HEK293T (cell line): ENCODE measurements around the gene LTO1.

Source experiments
- CTCF ChIA-PET: fragments of 350-600 bp; formaldehyde crosslinking; extraction: SDS; loops from one replicate; lab custom pipeline; 2021; ENCODE audit warnings: antibody characterized with exemption, inconsistent platforms; lab: Yijun Ruan, JAX
- POLR2A ChIA-PET: fragments of 350-600 bp; formaldehyde crosslinking; extraction: SDS; loops from one replicate; lab custom pipeline; 2020; ENCODE audit warnings: antibody characterized with exemption, inconsistent platforms; lab: Yijun Ruan, JAX
- DNase-seq: peaks from one replicate; pipeline ENCODE4 v3.0.0; 2012; ENCODE audit warnings: mixed read lengths; ENCODE audit errors: extremely low spot score
- ARNT ChIP-seq: fragments of 450-650 bp; IDR thresholded peaks from 2 replicates; pipeline ENCODE4 v1.6.1; 2017; ENCODE audit warnings: mild to moderate bottlenecking
- BHLHE40 ChIP-seq: fragments of 450-650 bp; IDR thresholded peaks from 2 replicates; pipeline ENCODE4 v1.6.1; 2016; ENCODE audit warnings: mild to moderate bottlenecking, moderate library complexity, borderline replicate concordance
- CTBP1 ChIP-seq: fragments of 450-650 bp; IDR thresholded peaks from 2 replicates; pipeline ENCODE4 v1.6.1; 2016; ENCODE audit warnings: borderline replicate concordance
- ELF4 ChIP-seq: fragments of 450-650 bp; IDR thresholded peaks from 2 replicates; pipeline ENCODE4 v1.6.1; 2017; ENCODE audit warnings: antibody characterized with exemption
- FOXA1 ChIP-seq: fragments of 450-650 bp; IDR thresholded peaks from 2 replicates; pipeline ENCODE4 v1.6.1; 2016; ENCODE audit warnings: mild to moderate bottlenecking
- FOXK2 ChIP-seq: fragments of 450-650 bp; IDR thresholded peaks from 2 replicates; pipeline ENCODE4 v1.6.1; 2016; ENCODE audit warnings: mild to moderate bottlenecking
- FOXM1 ChIP-seq: fragments of 450-650 bp; IDR thresholded peaks from 2 replicates; pipeline ENCODE4 v1.6.1; 2017; ENCODE audit warnings: mild to moderate bottlenecking, borderline replicate concordance
- HDGF ChIP-seq: fragments of 450-650 bp; IDR thresholded peaks from 2 replicates; pipeline ENCODE4 v1.6.1; 2017; ENCODE audit warnings: antibody characterized with exemption, borderline replicate concordance
- L3MBTL2 ChIP-seq: fragments of 450-650 bp; conservative IDR thresholded peaks from 2 replicates; pipeline ENCODE4 v1.6.1; 2016; ENCODE audit warnings: mild to moderate bottlenecking
- LEF1 ChIP-seq: fragments of 450-650 bp; IDR thresholded peaks from 2 replicates; pipeline ENCODE4 v1.6.1; 2017; ENCODE audit warnings: mild to moderate bottlenecking, borderline replicate concordance
- NFRKB ChIP-seq: fragments of 450-650 bp; IDR thresholded peaks from 2 replicates; pipeline ENCODE4 v1.6.1; 2016; ENCODE audit warnings: mild to moderate bottlenecking, moderate library complexity
- SP1 ChIP-seq: fragments of 450-650 bp; IDR thresholded peaks from 2 replicates; pipeline ENCODE4 v1.6.1; 2017
- SUZ12 ChIP-seq: fragments of 450-650 bp; IDR thresholded peaks from 2 replicates; pipeline ENCODE4 v1.6.1; 2016; ENCODE audit warnings: mild to moderate bottlenecking
- TARDBP ChIP-seq: fragments of 450-650 bp; IDR thresholded peaks from 2 replicates; pipeline ENCODE4 v1.6.1; 2016
- ZNF384 ChIP-seq: fragments of 450-650 bp; IDR thresholded peaks from 2 replicates; pipeline ENCODE4 v1.6.1; 2016
- TF ChIP-seq, protein P1 (sequence below): fragments of 450-650 bp; IDR thresholded peaks from 2 replicates; pipeline ENCODE4 v1.6.1; 2016

LTO1 gene

DNA sequence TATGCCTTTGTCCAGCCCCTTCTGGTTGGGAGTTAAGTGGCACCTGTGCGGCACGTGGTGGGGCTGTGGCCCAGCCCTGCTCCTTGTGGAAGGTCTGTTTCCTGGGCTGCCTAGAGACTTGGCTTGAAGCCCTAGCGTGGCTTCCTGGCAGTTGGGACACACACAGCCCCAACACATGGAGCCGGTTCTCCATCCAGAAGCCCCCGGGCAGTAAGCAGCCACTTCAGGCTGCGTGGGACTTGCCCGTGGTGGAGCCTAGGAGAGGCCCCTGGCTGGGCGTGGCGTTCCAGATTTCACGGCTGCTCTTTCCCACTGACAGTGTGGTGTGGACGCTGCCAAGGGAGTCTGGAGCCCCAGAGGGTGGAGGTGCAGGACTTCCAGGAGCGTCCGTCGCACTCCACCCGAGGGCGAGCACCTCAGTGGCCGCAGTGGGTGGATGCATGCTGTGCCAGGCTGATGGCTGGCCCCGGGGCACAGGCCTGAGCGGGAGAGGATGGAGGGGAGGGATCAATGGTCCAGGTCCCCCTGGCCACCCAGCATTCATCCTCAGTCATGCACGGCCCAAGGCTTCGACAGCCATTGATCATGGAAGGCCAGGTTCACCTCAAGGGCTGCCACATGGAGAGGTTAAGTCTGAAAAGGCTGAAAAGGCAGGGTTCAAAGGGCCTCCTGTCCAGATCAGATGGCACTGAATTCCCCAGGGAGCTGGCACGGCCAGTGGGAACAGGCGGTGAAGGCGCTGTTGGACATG, 24.9 kb downstream of the LTO1 start:
- TF ChIP-seq FOXM1 (no peak), ELF4 (no peak), CTBP1 (no peak), HDGF (no peak), LEF1 (no peak), SUZ12 (no peak)
- TF ChIP-seq, protein P1, sequence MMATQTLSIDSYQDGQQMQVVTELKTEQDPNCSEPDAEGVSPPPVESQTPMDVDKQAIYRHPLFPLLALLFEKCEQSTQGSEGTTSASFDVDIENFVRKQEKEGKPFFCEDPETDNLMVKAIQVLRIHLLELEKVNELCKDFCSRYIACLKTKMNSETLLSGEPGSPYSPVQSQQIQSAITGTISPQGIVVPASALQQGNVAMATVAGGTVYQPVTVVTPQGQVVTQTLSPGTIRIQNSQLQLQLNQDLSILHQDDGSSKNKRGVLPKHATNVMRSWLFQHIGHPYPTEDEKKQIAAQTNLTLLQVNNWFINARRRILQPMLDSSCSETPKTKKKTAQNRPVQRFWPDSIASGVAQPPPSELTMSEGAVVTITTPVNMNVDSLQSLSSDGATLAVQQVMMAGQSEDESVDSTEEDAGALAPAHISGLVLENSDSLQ, result no peak
- CTCF ChIA-PET, result interaction anchor here (0.6 kb wide), 1 partner anchor 46 kb away, joined by 4 read pairs; no protein-coding TSS in a partner anchor
- POLR2A ChIA-PET, result no interaction called here
- no peak for DNase-seq

DNA sequence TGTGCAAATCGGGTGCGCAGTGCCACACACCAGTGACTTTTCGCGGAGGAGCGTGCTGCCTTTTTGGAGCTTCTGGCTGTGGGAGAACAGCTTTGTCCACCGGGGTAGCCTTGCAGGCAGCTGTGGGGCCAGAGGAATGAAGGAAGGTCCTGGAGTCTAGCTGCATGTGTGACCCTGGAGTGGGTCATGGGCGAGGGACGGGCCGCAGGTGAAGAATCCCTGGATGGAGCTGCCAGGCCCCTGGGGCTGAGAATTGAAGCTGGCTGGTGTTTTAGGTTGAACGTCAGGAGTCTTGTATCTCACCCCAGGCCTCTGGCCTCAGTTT, 25.6 kb downstream of the LTO1 start:
- CTCF ChIA-PET, result interaction anchor here (0.6 kb wide), 1 partner anchor 47 kb away, joined by 4 read pairs; no protein-coding TSS in a partner anchor
- POLR2A ChIA-PET, result no interaction called here
- no peak for TF ChIP-seq SUZ12
- TF ChIP-seq LEF1, result no peak
- no peak for TF ChIP-seq L3MBTL2
- no peak for TF ChIP-seq TARDBP
- TF ChIP-seq, protein P1, result no peak
- no peak for TF ChIP-seq CTBP1
- TF ChIP-seq HDGF, result no peak
- TF ChIP-seq FOXA1, result no peak
- no peak for TF ChIP-seq SP1
- TF ChIP-seq FOXM1, result no peak
- no peak for DNase-seq

DNA sequence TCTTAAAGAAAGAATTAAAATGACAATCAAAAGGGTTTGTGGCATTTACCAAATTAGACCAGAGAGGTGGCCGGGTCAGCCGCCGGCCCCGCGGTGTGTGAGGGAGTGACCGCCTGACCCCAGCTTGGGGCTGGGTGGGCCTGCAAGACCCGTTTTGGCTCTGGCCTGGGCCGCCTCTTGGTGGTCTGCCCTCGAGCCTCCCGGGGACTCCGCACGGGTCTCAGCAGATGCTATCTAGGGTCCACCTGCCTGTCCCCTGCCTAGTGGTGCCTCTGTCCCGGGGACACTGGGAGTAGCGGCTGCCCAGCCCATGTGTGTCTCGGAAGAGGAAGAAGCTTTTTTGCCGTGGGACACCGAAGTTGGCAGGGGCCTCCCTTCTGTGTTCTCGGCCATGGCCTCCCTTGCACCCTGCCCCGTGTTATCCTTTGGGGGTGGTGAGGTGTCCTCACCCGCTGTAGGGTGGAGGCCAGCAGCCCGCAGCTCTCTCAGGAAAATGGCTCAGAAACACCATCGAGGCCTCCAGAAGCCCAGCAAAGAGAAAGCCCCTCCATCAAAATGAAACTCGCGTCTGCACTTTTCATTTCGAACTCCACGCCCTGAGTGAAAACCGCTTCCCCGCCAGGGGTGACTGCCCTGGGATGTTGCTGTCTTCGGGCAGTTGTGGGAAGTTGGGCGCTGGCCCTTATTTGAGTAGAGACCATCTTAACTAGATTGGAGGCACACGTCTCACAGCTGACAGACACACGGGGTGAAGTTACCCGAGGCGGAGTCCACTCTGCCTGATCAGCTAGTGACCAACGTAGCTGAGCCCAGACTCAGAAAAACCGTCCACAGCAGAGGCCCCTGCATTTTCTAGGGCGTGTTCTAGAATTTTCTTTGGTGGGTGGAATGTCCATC, 26.2 kb downstream of the LTO1 start:
- CTCF ChIA-PET, result no interaction called here
- POLR2A ChIA-PET, result no interaction called here
- TF ChIP-seq LEF1 (no peak), NFRKB (no peak), FOXK2 (no peak), ARNT (no peak), BHLHE40 (no peak), ZNF384 (no peak), FOXM1 (no peak), SUZ12 (no peak), TARDBP (no peak), ELF4 (no peak), SP1 (no peak), HDGF (no peak)
- TF ChIP-seq, protein P1, result no peak

DNA sequence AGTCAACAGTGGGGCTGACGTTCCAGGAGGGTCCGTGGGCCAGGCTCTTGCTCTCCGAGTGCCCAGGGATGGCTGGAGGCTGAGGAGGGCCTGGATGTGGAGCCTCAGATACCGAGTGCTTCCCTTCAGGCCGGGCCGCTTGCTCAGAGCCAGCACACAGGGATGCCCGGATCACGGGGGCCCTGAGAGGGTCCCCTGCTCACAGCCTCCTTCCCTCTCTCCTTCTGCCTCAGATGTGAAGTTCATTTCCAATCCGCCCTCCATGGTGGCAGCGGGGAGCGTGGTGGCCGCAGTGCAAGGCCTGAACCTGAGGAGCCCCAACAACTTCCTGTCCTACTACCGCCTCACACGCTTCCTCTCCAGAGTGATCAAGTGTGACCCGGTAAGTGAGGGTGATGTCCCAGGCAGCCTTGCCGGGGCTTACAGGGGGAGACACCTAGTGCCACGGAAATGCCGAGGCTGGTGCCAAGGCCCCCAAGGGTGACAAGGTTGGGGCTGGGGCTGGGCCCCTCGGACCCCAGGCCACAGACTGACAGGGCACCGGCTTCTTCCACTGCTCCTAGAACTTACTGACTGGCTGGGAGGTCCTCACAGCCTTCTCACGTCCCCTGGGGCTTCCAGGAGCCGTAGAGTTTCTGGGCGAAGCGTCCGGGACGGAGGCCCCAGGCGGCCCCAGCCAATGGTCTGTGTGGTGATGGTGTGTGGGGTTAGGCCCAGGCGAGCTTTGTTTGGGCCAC, 27.2 kb downstream of the LTO1 start:
- TF ChIP-seq FOXM1 (no peak), BHLHE40 (no peak), HDGF (no peak), FOXA1 (no peak)
- TF ChIP-seq, protein P1, result no peak
- DNase-seq, result no peak
- ChIA-PET POLR2A (no interaction called here), CTCF (no interaction called here)

More for the DNA sequence above, 26.2 kb downstream of the LTO1 start:
- no peak for DNase-seq

DNA sequence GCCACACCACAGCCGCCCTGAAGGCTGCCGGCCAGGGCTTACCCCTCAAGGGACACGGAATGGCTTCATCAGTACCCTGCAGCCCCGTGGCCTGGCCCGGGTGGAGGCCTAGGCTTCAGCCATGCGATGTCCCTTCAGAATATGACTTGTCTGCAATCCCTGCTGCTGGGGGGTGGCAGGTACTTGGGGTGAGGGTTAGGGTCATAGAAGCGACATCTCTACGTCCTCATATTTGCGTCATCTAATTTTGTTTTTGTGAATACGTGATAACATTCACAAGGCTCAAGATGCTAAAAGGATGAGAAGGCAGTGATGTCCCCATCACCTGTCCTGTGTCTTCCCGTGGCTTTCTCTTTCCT, 27.8 kb downstream of the LTO1 start:
- TF ChIP-seq BHLHE40 (no peak), FOXM1 (no peak), FOXA1 (no peak), NFRKB (no peak), CTBP1 (no peak), FOXK2 (no peak), L3MBTL2 (no peak), ELF4 (no peak), ARNT (no peak), TARDBP (no peak), ZNF384 (no peak), LEF1 (no peak), HDGF (no peak), SP1 (no peak), SUZ12 (no peak)
- TF ChIP-seq, protein P1, result no peak
- ChIA-PET CTCF (no interaction called here), POLR2A (no interaction called here)
- no peak for DNase-seq
